H1 (cell line): Measurements from ENCODE around the gene MAP2K5. TPM values are rescaled to one million over a fixed set of nuclear protein-coding genes. Genes with fewer than 3 reads are reported as not detected.

ENCODE experiments used
- EGR1 ChIP-seq: IDR thresholded peaks from 2 replicates; pipeline ENCODE4 v1.6.1; 2011; ENCODE audit warnings: low read depth, low read length, borderline replicate concordance
- GTF2F1 ChIP-seq: IDR thresholded peaks from 2 replicates; pipeline ENCODE4 v1.6.1; 2012; ENCODE audit warnings: low read depth, low read length, improper control_type of control experiment, borderline replicate concordance
- KDM1A ChIP-seq: fragments of 200-600, 300-600 bp; sonication (generic); IDR thresholded peaks from 2 replicates; pipeline ENCODE4 v1.7.1; 2016; ENCODE audit warnings: mild to moderate bottlenecking, low read length, borderline replicate concordance
- SRF ChIP-seq: IDR thresholded peaks from 2 replicates; pipeline ENCODE4 v1.6.1; 2011; ENCODE audit warnings: mild to moderate bottlenecking, low read depth, low read length, moderate library complexity
- polyA plus RNA-seq, 7 experiments: library from polyadenylated mRNA; depleted of rRNA in 3 of 7; stranded (reverse) in 5 of 7; unstranded in 2 of 7; fragments of >200 nt in 5 of 7; fragments of 200-250 nt in 2 of 7; gene quantifications; 1 replicate in 5 of 7; 2 replicates in 1 of 7; 4 replicates in 1 of 7; pipeline versions ENCODE4 v1.2.1 to v1.2.3, GENCODE V29; 2011 to 2013; ENCODE audit warnings: missing spikeins in 2 of 7, mixed read lengths in 2 of 7
- total RNA-seq: library from RNA; stranded (reverse); fragmentation: NEBNext Ultra II Directional; extraction: Animal tissue kit (Norgen Biotek cat#: 25700); gene quantifications from 2 replicates; pipeline ENCODE4 v1.2.1, GENCODE V29; 2021
- TF ChIP-seq, protein P1 (sequence below): IDR thresholded peaks from 2 replicates; pipeline ENCODE4 v1.6.1; 2012; ENCODE audit warnings: inconsistent platforms
- TF ChIP-seq, protein P2 (sequence below): IDR thresholded peaks from 2 replicates; pipeline ENCODE4 v1.6.1; 2011; ENCODE audit warnings: low read length, improper control_type of control experiment

The MAP2K5 gene
- total and polyA plus RNA-seq, 2 of the 8 experiments (the other 6 are each of a cell fraction or from before 2014, with no cell fraction given) = 4.4 to 15.8 TPM

DNA sequence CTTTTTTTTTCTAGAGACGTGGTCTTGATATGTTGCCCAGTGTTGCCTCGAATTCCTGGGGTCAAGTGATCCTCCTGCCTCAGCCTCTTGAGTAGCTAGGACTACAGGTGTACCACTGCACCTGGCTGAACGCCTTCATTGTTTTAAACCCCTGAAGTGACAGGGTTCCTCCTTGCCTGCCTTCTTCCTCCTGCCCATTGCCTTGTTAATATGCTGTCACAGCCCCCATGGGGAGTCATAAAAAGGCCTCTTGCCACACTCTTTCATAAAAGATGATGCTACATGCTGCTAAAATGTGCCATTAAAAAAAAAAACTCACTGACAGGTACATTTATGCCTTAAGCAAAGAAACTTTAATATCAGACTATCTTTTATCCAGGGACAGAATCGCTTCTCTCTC is 166.0 kb downstream of the MAP2K5 start (continued):
- TF ChIP-seq EGR1 (no peak), GTF2F1 (no peak), SRF (no peak), KDM1A (no peak)
- TF ChIP-seq, protein P1, sequence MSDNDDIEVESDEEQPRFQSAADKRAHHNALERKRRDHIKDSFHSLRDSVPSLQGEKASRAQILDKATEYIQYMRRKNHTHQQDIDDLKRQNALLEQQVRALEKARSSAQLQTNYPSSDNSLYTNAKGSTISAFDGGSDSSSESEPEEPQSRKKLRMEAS = no peak
- TF ChIP-seq, protein P2, sequence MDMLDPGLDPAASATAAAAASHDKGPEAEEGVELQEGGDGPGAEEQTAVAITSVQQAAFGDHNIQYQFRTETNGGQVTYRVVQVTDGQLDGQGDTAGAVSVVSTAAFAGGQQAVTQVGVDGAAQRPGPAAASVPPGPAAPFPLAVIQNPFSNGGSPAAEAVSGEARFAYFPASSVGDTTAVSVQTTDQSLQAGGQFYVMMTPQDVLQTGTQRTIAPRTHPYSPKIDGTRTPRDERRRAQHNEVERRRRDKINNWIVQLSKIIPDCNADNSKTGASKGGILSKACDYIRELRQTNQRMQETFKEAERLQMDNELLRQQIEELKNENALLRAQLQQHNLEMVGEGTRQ = no peak
